ENCODE data around the gene ENDOU.

DNA sequence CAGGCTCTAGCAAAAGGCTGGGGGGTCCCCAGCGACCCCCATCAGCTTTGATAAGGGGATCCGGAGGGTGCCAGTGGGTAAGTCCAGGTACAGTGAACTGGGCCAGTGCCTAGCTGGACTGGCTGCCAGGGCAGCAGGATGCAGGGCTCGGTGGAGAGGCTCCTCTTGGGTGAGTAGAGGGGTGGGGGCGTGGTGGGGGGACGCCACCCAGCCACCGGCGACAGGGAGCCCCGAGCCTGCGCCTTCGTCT, 33.2 kb upstream of the ENDOU start:
- TF ChIP-seq, protein P1, sequence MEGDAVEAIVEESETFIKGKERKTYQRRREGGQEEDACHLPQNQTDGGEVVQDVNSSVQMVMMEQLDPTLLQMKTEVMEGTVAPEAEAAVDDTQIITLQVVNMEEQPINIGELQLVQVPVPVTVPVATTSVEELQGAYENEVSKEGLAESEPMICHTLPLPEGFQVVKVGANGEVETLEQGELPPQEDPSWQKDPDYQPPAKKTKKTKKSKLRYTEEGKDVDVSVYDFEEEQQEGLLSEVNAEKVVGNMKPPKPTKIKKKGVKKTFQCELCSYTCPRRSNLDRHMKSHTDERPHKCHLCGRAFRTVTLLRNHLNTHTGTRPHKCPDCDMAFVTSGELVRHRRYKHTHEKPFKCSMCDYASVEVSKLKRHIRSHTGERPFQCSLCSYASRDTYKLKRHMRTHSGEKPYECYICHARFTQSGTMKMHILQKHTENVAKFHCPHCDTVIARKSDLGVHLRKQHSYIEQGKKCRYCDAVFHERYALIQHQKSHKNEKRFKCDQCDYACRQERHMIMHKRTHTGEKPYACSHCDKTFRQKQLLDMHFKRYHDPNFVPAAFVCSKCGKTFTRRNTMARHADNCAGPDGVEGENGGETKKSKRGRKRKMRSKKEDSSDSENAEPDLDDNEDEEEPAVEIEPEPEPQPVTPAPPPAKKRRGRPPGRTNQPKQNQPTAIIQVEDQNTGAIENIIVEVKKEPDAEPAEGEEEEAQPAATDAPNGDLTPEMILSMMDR (IDR thresholded peaks at IDR 0.05; ENCODE audit: borderline replicate concordance, extremely low read depth, low read length, poor library complexity, severe bottlenecking), result no peak
- no peak for TF ChIP-seq EZH2 (IDR thresholded peaks at IDR 0.05; ENCODE audit: borderline replicate concordance, low read depth, low read length, severe bottlenecking)
